ENCODE data around the gene TOPBP1.

TOPBP1 gene

GRCh38 chr3:133595341-133595740 lies 66.4 kb downstream of the TOPBP1 start:
- Histone ChIP-seq H3K9ac (ENCODE audit: low read length) (no peak overlapping the region), H3K9me3 (ENCODE audit: control insufficient read depth, low read length) (no peaks in the 10 kb centered on the region), H3K27me3 (ENCODE audit: control insufficient read depth, insufficient read depth, low read length) (no peaks in the 10 kb centered on the region), H3K4me3 (ENCODE audit: low read length) (no peak overlapping the region), H3K36me3 (ENCODE audit: control insufficient read depth, insufficient read depth, low read length) (no peaks in the 10 kb centered on the region), H3K4me1 (ENCODE audit: control insufficient read depth, insufficient read depth, low read length) (no peaks in the 10 kb centered on the region)

- Histone ChIP-seq H3K9ac (ENCODE audit: low read length) (no peak overlapping the region), H3K4me1 (ENCODE audit: control insufficient read depth, insufficient read depth, low read length) (no peaks in the 10 kb centered on the region), H3K9me3 (ENCODE audit: control insufficient read depth, low read length) (no peaks in the 10 kb centered on the region), H3K4me3 (ENCODE audit: low read length) (no peak overlapping the region), H3K27me3 (ENCODE audit: control insufficient read depth, insufficient read depth, low read length) (no peaks in the 10 kb centered on the region), H3K36me3 (ENCODE audit: control insufficient read depth, insufficient read depth, low read length) (no peaks in the 10 kb centered on the region)
Observed at GRCh38 chr3:133593243-133593642, 68.5 kb downstream of the TOPBP1 start.

GRCh38 chr3:133592843-133593242 lies 68.9 kb downstream of the TOPBP1 start:
- no peak overlapping the region for H3K9ac ChIP-seq (ENCODE audit: low read length)

GRCh38 chr3:133591271-133591742 lies 70.4 kb downstream of the TOPBP1 start:
- no peak overlapping the region for H3K9ac ChIP-seq (ENCODE audit: low read length)
- H3K36me3 ChIP-seq (ENCODE audit: control insufficient read depth, insufficient read depth, low read length): no peaks in the 10 kb centered on the region
- H3K27me3 ChIP-seq (ENCODE audit: control insufficient read depth, insufficient read depth, low read length): no peaks in the 10 kb centered on the region
- no peaks in the 10 kb centered on the region for H3K9me3 ChIP-seq (ENCODE audit: control insufficient read depth, low read length)
- no peaks in the 10 kb centered on the region for H3K4me1 ChIP-seq (ENCODE audit: control insufficient read depth, insufficient read depth, low read length)
- no peak overlapping the region for H3K4me3 ChIP-seq (ENCODE audit: low read length)

More at GRCh38 chr3:133592843-133593242, 68.9 kb downstream of the TOPBP1 start:
- H3K4me3 ChIP-seq (ENCODE audit: low read length): no peak overlapping the region
- no peaks in the 10 kb centered on the region for H3K9me3 ChIP-seq (ENCODE audit: control insufficient read depth, low read length)
- H3K36me3 ChIP-seq (ENCODE audit: control insufficient read depth, insufficient read depth, low read length): no peaks in the 10 kb centered on the region
- H3K27me3 ChIP-seq (ENCODE audit: control insufficient read depth, insufficient read depth, low read length): no peaks in the 10 kb centered on the region
- H3K4me1 ChIP-seq (ENCODE audit: control insufficient read depth, insufficient read depth, low read length): no peaks in the 10 kb centered on the region

GRCh38 chr3:133589503-133589902 lies 72.2 kb downstream of the TOPBP1 start:
- no peak overlapping the region for H3K4me3 ChIP-seq (ENCODE audit: low read length)
- no peaks in the 10 kb centered on the region for H3K36me3 ChIP-seq (ENCODE audit: control insufficient read depth, insufficient read depth, low read length)

GRCh38 chr3:133588784-133589465 lies 72.8 kb downstream of the TOPBP1 start:
- no peaks in the 10 kb centered on the region for H3K9me3 ChIP-seq (ENCODE audit: control insufficient read depth, low read length)
- no peak overlapping the region for H3K4me3 ChIP-seq (ENCODE audit: low read length)
- H3K36me3 ChIP-seq (ENCODE audit: control insufficient read depth, insufficient read depth, low read length): no peaks in the 10 kb centered on the region
- no peak overlapping the region for H3K9ac ChIP-seq (ENCODE audit: low read length)
- H3K4me1 ChIP-seq (ENCODE audit: control insufficient read depth, insufficient read depth, low read length): no peaks in the 10 kb centered on the region
- no peaks in the 10 kb centered on the region for H3K27me3 ChIP-seq (ENCODE audit: control insufficient read depth, insufficient read depth, low read length)

More at GRCh38 chr3:133589503-133589902, 72.2 kb downstream of the TOPBP1 start:
- H3K27me3 ChIP-seq (ENCODE audit: control insufficient read depth, insufficient read depth, low read length): no peaks in the 10 kb centered on the region
- no peaks in the 10 kb centered on the region for H3K4me1 ChIP-seq (ENCODE audit: control insufficient read depth, insufficient read depth, low read length)
- no peak overlapping the region for H3K9ac ChIP-seq (ENCODE audit: low read length)
- no peaks in the 10 kb centered on the region for H3K9me3 ChIP-seq (ENCODE audit: control insufficient read depth, low read length)

- no peaks in the 10 kb centered on the region for H3K27me3 ChIP-seq (ENCODE audit: control insufficient read depth, insufficient read depth, low read length)
- no peaks in the 10 kb centered on the region for H3K4me1 ChIP-seq (ENCODE audit: control insufficient read depth, insufficient read depth, low read length)
- no peaks in the 10 kb centered on the region for H3K36me3 ChIP-seq (ENCODE audit: control insufficient read depth, insufficient read depth, low read length)
- no peaks in the 10 kb centered on the region for H3K9me3 ChIP-seq (ENCODE audit: control insufficient read depth, low read length)
- no peak overlapping the region for H3K4me3 ChIP-seq (ENCODE audit: low read length)
- H3K9ac ChIP-seq (ENCODE audit: low read length): no peak overlapping the region
Observed at GRCh38 chr3:133588035-133588434, 73.7 kb downstream of the TOPBP1 start.

- H3K27me3 ChIP-seq (ENCODE audit: control insufficient read depth, insufficient read depth, low read length): no peaks in the 10 kb centered on the region
- peaks cover 7% of the 10 kb centered on the region for H3K4me1 ChIP-seq (ENCODE audit: control insufficient read depth, insufficient read depth, low read length)
- H3K9me3 ChIP-seq (ENCODE audit: control insufficient read depth, low read length): no peaks in the 10 kb centered on the region
- no peaks in the 10 kb centered on the region for H3K36me3 ChIP-seq (ENCODE audit: control insufficient read depth, insufficient read depth, low read length)
- no peak overlapping the region for H3K9ac ChIP-seq (ENCODE audit: low read length)
- H3K4me3 ChIP-seq (ENCODE audit: low read length): no peak overlapping the region
Observed at GRCh38 chr3:133583396-133583795, 78.3 kb downstream of the TOPBP1 start.

GRCh38 chr3:133578548-133579191 lies 83.1 kb downstream of the TOPBP1 start:
- Histone ChIP-seq H3K9me3 (ENCODE audit: control insufficient read depth, low read length) (no peaks in the 10 kb centered on the region), H3K27me3 (ENCODE audit: control insufficient read depth, insufficient read depth, low read length) (no peaks in the 10 kb centered on the region), H3K36me3 (ENCODE audit: control insufficient read depth, insufficient read depth, low read length) (peaks cover 4% of the 10 kb centered on the region), H3K4me1 (ENCODE audit: control insufficient read depth, insufficient read depth, low read length) (peaks cover 9% of the 10 kb centered on the region), H3K4me3 (ENCODE audit: low read length) (no peak overlapping the region), H3K9ac (ENCODE audit: low read length) (no peak overlapping the region)

GRCh38 chr3:133576169-133576568 lies 85.6 kb downstream of the TOPBP1 start:
- H3K9me3 ChIP-seq (ENCODE audit: control insufficient read depth, low read length): no peaks in the 10 kb centered on the region
- H3K9ac ChIP-seq (ENCODE audit: low read length): peak overlapping the region; percentile 48
- peaks cover 16% of the 10 kb centered on the region for H3K4me1 ChIP-seq (ENCODE audit: control insufficient read depth, insufficient read depth, low read length)
- no peak overlapping the region for H3K4me3 ChIP-seq (ENCODE audit: low read length)
- H3K27me3 ChIP-seq (ENCODE audit: control insufficient read depth, insufficient read depth, low read length): no peaks in the 10 kb centered on the region
- peaks cover 4% of the 10 kb centered on the region for H3K36me3 ChIP-seq (ENCODE audit: control insufficient read depth, insufficient read depth, low read length)

- Histone ChIP-seq H3K27me3 (ENCODE audit: control insufficient read depth, insufficient read depth, low read length) (no peaks in the 10 kb centered on the region), H3K36me3 (ENCODE audit: control insufficient read depth, insufficient read depth, low read length) (peaks cover 4% of the 10 kb centered on the region), H3K4me1 (ENCODE audit: control insufficient read depth, insufficient read depth, low read length) (peaks cover 25% of the 10 kb centered on the region), H3K9ac (ENCODE audit: low read length) (peak overlapping the region; percentile 86), H3K4me3 (ENCODE audit: low read length) (peak overlapping the region; percentile 53), H3K9me3 (ENCODE audit: control insufficient read depth, low read length) (no peaks in the 10 kb centered on the region)
Observed at GRCh38 chr3:133575086-133575485, 86.7 kb downstream of the TOPBP1 start.

GRCh38 chr3:133574260-133574881 lies 87.4 kb downstream of the TOPBP1 start:
- peak overlapping the region; percentile 86 for H3K9ac ChIP-seq (ENCODE audit: low read length)
- H3K27me3 ChIP-seq (ENCODE audit: control insufficient read depth, insufficient read depth, low read length): no peaks in the 10 kb centered on the region
- H3K4me1 ChIP-seq (ENCODE audit: control insufficient read depth, insufficient read depth, low read length): peaks cover 32% of the 10 kb centered on the region
- no peaks in the 10 kb centered on the region for H3K9me3 ChIP-seq (ENCODE audit: control insufficient read depth, low read length)
- H3K36me3 ChIP-seq (ENCODE audit: control insufficient read depth, insufficient read depth, low read length): peaks cover 4% of the 10 kb centered on the region
- peak overlapping the region; percentile 53 for H3K4me3 ChIP-seq (ENCODE audit: low read length)
